ENCODE data around the gene HMG20A. TPM values are rescaled to one million over a fixed set of nuclear protein-coding genes. Genes with fewer than 3 reads are reported as not detected.

Gene HMG20A
- total and polyA plus RNA-seq, 2 of the 13 experiments (the other 11 are each of a cell fraction or from before 2014, with no cell fraction given): 28.0 to 35.2 TPM

GRCh38 chr15:77457905-77458265, 37.2 kb downstream of the HMG20A start:
- H3K27me3 ChIP-seq (ENCODE audit: control insufficient read depth in 1 of 2, insufficient read depth in 2 of 2, low read length in 2 of 2): no peaks in the 10 kb centered on the region
- peaks cover 7 to 31% of the 10 kb centered on the region in 2 experiments; a peak in 4 of 5 replicates for H3K36me3 ChIP-seq (replicated peaks in 1 of 2; ENCODE audit: control insufficient read depth in 1 of 2, insufficient read depth in 2 of 2, low read length in 2 of 2)
- FAIRE-seq (no peak), ATAC-seq (no peak), DNase-seq (ENCODE audit: low spot score) (no peak)
- ChIA-PET CTCF (ENCODE audit: low intra/inter-chr PET ratio, low total read pairs) (no interaction called here), POLR2A (no interaction called here)
- TF ChIP-seq EHMT2 (IDR thresholded peaks at IDR 0.05; ENCODE audit: borderline replicate concordance, low read depth, low read length) (no peak), CEBPB (IDR thresholded peaks at IDR 0.05; ENCODE audit: borderline replicate concordance, low read depth, low read length) (no peak), MAFF (IDR thresholded peaks at IDR 0.05; ENCODE audit: low read depth, low read length) (0 out of 2 replicates have a peak, but pooled peaks have one; percentile 25), MAFK (conservative IDR thresholded peaks at IDR 0.05 in 1 of 2, IDR thresholded peaks at IDR 0.05 in 1 of 2; ENCODE audit: low read length in 2 of 2) (peak in 1 of 2 experiments; percentile 42; a peak in 2 of 4 replicates), ZNF124 (CRISPR knock-in tag; IDR thresholded peaks at IDR 0.05) (no peak), ZNF83 (CRISPR knock-in tag; IDR thresholded peaks at IDR 0.05; ENCODE audit: borderline replicate concordance) (no peak), ZNF251 (CRISPR knock-in tag; IDR thresholded peaks at IDR 0.05) (no peak), NFIB (CRISPR knock-in tag; IDR thresholded peaks at IDR 0.05; ENCODE audit: borderline replicate concordance) (no peak)
- no peak overlapping the region for H3K27ac ChIP-seq (ENCODE audit: extremely low read length, insufficient read depth, low read length)
- BruUV-seq (replicated peaks): no TSS peak
- H2AFZ ChIP-seq (ENCODE audit: low read length): no peak overlapping the region
- H4K20me1 ChIP-seq (ENCODE audit: insufficient read depth, low read length): no peaks in the 10 kb centered on the region
- H3K4me3 ChIP-seq (replicated peaks in 1 of 3; ENCODE audit: insufficient read depth in 1 of 3, low read depth in 2 of 3, low read length in 3 of 3): no peak overlapping the region
- peaks cover 15% of the 10 kb centered on the region; the same call in 1 of the 2 replicates for H3K4me1 ChIP-seq (ENCODE audit: insufficient read depth, low read length)
- no peak overlapping the region for H3K4me2 ChIP-seq (ENCODE audit: low read depth, low read length)
- intact Hi-C loops (cut with micrococcal nuclease; ENCODE audit: unreplicated experiment) (no loop called here), in situ Hi-C loops (cut with HindIII; ENCODE audit: extremely low pct_ligation_motif_present, low pct_unique_long_range_greater_than_20kb) (no loop called here)
- H3K9ac ChIP-seq (ENCODE audit: insufficient read depth, low read depth, low read length): no peak overlapping the region
- peaks cover 4% of the 10 kb centered on the region for H3K79me2 ChIP-seq (ENCODE audit: insufficient read depth, low read length)
- H3K9me3 ChIP-seq (ENCODE audit: low read length): no peaks in the 10 kb centered on the region

GRCh38 chr15:77459031-77459430, 38.3 kb downstream of the HMG20A start:
- CTCF ChIA-PET (ENCODE audit: low intra/inter-chr PET ratio, low total read pairs): no interaction called here
- intact Hi-C loops (cut with micrococcal nuclease; ENCODE audit: unreplicated experiment) (no loop called here), in situ Hi-C loops (cut with HindIII; ENCODE audit: extremely low pct_ligation_motif_present, low pct_unique_long_range_greater_than_20kb) (no loop called here)
- POLR2A ChIA-PET: no interaction called here
- DNase-seq (ENCODE audit: low spot score) (no peak), FAIRE-seq (no peak), ATAC-seq (no peak)
- WGBS (ENCODE audit: low lambda C conversion rate): 100% methylated on average over 2 of the region's 2 CpGs
- no peak overlapping the region for H3K27ac ChIP-seq (ENCODE audit: extremely low read length, insufficient read depth, low read length)
- no peak overlapping the region for H3K4me2 ChIP-seq (ENCODE audit: low read depth, low read length)
- H4K20me1 ChIP-seq (ENCODE audit: insufficient read depth, low read length): no peaks in the 10 kb centered on the region
- no peaks in the 10 kb centered on the region for H3K27me3 ChIP-seq (ENCODE audit: control insufficient read depth in 1 of 2, insufficient read depth in 2 of 2, low read length in 2 of 2)
- no peak overlapping the region for H2AFZ ChIP-seq (ENCODE audit: low read length)
- no peak overlapping the region for H3K9ac ChIP-seq (ENCODE audit: insufficient read depth, low read depth, low read length)
- no TSS peak for BruUV-seq (replicated peaks)
- no peak overlapping the region for H3K4me3 ChIP-seq (replicated peaks in 1 of 3; ENCODE audit: insufficient read depth in 1 of 3, low read depth in 2 of 3, low read length in 3 of 3)
- peaks cover 4% of the 10 kb centered on the region for H3K79me2 ChIP-seq (ENCODE audit: insufficient read depth, low read length)
- no peaks in the 10 kb centered on the region for H3K9me3 ChIP-seq (ENCODE audit: low read length)
- H3K4me1 ChIP-seq (ENCODE audit: insufficient read depth, low read length): peaks cover 15% of the 10 kb centered on the region; the same call in 1 of the 2 replicates
- peaks cover 7 to 40% of the 10 kb centered on the region in 2 experiments; a peak in 4 of 5 replicates for H3K36me3 ChIP-seq (replicated peaks in 1 of 2; ENCODE audit: control insufficient read depth in 1 of 2, insufficient read depth in 2 of 2, low read length in 2 of 2)
- TF ChIP-seq SMC3 (IDR thresholded peaks at IDR 0.05; ENCODE audit: low read length) (no peak), ZNF558 (CRISPR knock-in tag; IDR thresholded peaks at IDR 0.05; ENCODE audit: borderline replicate concordance) (no peak), ARID5B (CRISPR knock-in tag; IDR thresholded peaks at IDR 0.05) (no peak), ZBTB10 (CRISPR knock-in tag; IDR thresholded peaks at IDR 0.05; ENCODE audit: borderline replicate concordance) (no peak), ATM (IDR thresholded peaks at IDR 0.05; ENCODE audit: borderline replicate concordance) (no peak)

Measured in HepG2 (cell line).